Measurements from ENCODE around the gene MAOB. TPM values are rescaled to one million over a fixed set of nuclear protein-coding genes. Genes with fewer than 3 reads are reported as not detected.

The MAOB gene
- total RNA-seq, 1 donor from 2014 or later: 126 TPM

- intact Hi-C loops (cut with DNase I): no loop called here
- DNase-seq (ENCODE audit: missing footprints): no peak
- no peak for ATAC-seq
Measured at GRCh38 chrX:43865791-43866190, 16.5 kb downstream of the MAOB start.

- DNase-seq (ENCODE audit: missing footprints) (no peak), ATAC-seq (no peak)
- intact Hi-C loops (cut with DNase I): no loop called here
Measured at GRCh38 chrX:43862434-43862833, 19.8 kb downstream of the MAOB start.

GRCh38 chrX:43861750-43862149 lies 20.5 kb downstream of the MAOB start:
- DNase-seq (ENCODE audit: missing footprints) (no peak), ATAC-seq (peak; percentile 48)
- intact Hi-C loops (cut with DNase I): no loop called here

- intact Hi-C loops (cut with DNase I): no loop called here
- peak; percentile 48 for ATAC-seq
- DNase-seq (ENCODE audit: missing footprints): no peak
Measured at GRCh38 chrX:43860646-43861370, 21.4 kb downstream of the MAOB start.

- DNase-seq (ENCODE audit: missing footprints) (no peak), ATAC-seq (no peak)
- intact Hi-C loops (cut with DNase I): no loop called here
Measured at GRCh38 chrX:43853225-43853828, 28.9 kb downstream of the MAOB start.

GRCh38 chrX:43850629-43851028 lies 31.6 kb downstream of the MAOB start:
- ATAC-seq (no peak), DNase-seq (ENCODE audit: missing footprints) (no peak)
- intact Hi-C loops (cut with DNase I): no loop called here

- intact Hi-C loops (cut with DNase I): no loop called here
- no peak for ATAC-seq
- DNase-seq (ENCODE audit: missing footprints): no peak
Measured at GRCh38 chrX:43849173-43849572, 33.1 kb downstream of the MAOB start.

- ATAC-seq (no peak), DNase-seq (ENCODE audit: missing footprints) (no peak)
- intact Hi-C loops (cut with DNase I): no loop called here
Measured at GRCh38 chrX:43847352-43847751, 34.9 kb downstream of the MAOB start.

- DNase-seq (ENCODE audit: missing footprints): no peak
- ATAC-seq: no peak
- intact Hi-C loops (cut with DNase I): no loop called here
Measured at GRCh38 chrX:43846558-43846957, 35.7 kb downstream of the MAOB start.

GRCh38 chrX:43845776-43846175 lies 36.5 kb downstream of the MAOB start:
- intact Hi-C loops (cut with DNase I): no loop called here
- no peak for ATAC-seq
- no peak for DNase-seq (ENCODE audit: missing footprints)

GRCh38 chrX:43840265-43840664 lies 42.0 kb downstream of the MAOB start:
- no peak for DNase-seq (ENCODE audit: missing footprints)
- no peak for ATAC-seq
- intact Hi-C loops (cut with DNase I): no loop called here

- intact Hi-C loops (cut with DNase I): loop anchor here (1.0 to 5.0 kb wide), 2 partner anchors 46 to 103 kb away; partner anchors contain the start of gene MAOB
- no peak for ATAC-seq
- DNase-seq (ENCODE audit: missing footprints): no peak
Measured at GRCh38 chrX:43836435-43837184, 45.6 kb downstream of the MAOB start.

GRCh38 chrX:43835559-43835958 lies 46.7 kb downstream of the MAOB start:
- intact Hi-C loops (cut with DNase I): loop anchor here (5.0 kb wide), 1 partner anchor 47 kb away; the partner anchor contains the start of gene MAOB
- DNase-seq (ENCODE audit: missing footprints): no peak
- ATAC-seq: no peak

GRCh38 chrX:43827791-43828190 lies 54.5 kb downstream of the MAOB start:
- DNase-seq (ENCODE audit: missing footprints): no peak
- intact Hi-C loops (cut with DNase I): no loop called here
- no peak for ATAC-seq

- intact Hi-C loops (cut with DNase I): no loop called here
- no peak for DNase-seq (ENCODE audit: missing footprints)
- ATAC-seq: no peak
Measured at GRCh38 chrX:43822014-43822413, 60.2 kb downstream of the MAOB start.

GRCh38 chrX:43817444-43817843 lies 64.8 kb downstream of the MAOB start:
- intact Hi-C loops (cut with DNase I): no loop called here
- DNase-seq (ENCODE audit: missing footprints) (no peak), ATAC-seq (no peak)

- DNase-seq (ENCODE audit: missing footprints): no peak
- ATAC-seq: peak; percentile 70
- intact Hi-C loops (cut with DNase I): no loop called here
Measured at GRCh38 chrX:43815209-43815608, 67.0 kb downstream of the MAOB start.

GRCh38 chrX:43813898-43814297 lies 68.4 kb downstream of the MAOB start:
- DNase-seq (ENCODE audit: missing footprints): no peak

GRCh38 chrX:43813319-43813718 lies 68.9 kb downstream of the MAOB start:
- intact Hi-C loops (cut with DNase I): no loop called here
- DNase-seq (ENCODE audit: missing footprints) (no peak), ATAC-seq (peak; percentile 71)

More at GRCh38 chrX:43813898-43814297, 68.4 kb downstream of the MAOB start:
- no peak for ATAC-seq
- intact Hi-C loops (cut with DNase I): no loop called here

GRCh38 chrX:43809463-43809862 lies 72.8 kb downstream of the MAOB start:
- ATAC-seq: peak; percentile 52
- no peak for DNase-seq (ENCODE audit: missing footprints)

More at GRCh38 chrX:43809463-43809862, 72.8 kb downstream of the MAOB start:
- intact Hi-C loops (cut with DNase I): no loop called here
